Esophagus muscularis mucosa (tissue), 4 donors: ENCODE results near the gene PTGR1. TPM values are rescaled to one million over a fixed set of nuclear protein-coding genes. Genes with fewer than 3 reads are reported as not detected.

Source experiments
- DNase-seq: peaks from one replicate; pipeline ENCODE4 v3.0.0-alpha.2; 2017; ENCODE audit errors: extremely low spot score
- H3K27ac ChIP-seq, 4 donors: fragments of 200-600 bp; sonication (generic); replicated peaks in 1 of 4; 1 replicate in 3 of 4; 2 replicates in 1 of 4; pipeline ENCODE4 v1.5.1; 2016 to 2019; ENCODE audit warnings: mild to moderate bottlenecking in 1 of 4
- H3K27me3 ChIP-seq, 4 donors: fragments of 200-600 bp; sonication (generic); one replicate each; pipeline versions ENCODE4 v1.5.1 to v1.6.0; 2016 to 2019
- H3K36me3 ChIP-seq, 4 donors: fragments of 200-600 bp; sonication (generic); one replicate each; pipeline ENCODE4 v1.5.1; 2016 to 2019
- H3K4me1 ChIP-seq, 4 donors: fragments of 200-600 bp; sonication (generic); one replicate each; pipeline ENCODE4 v1.5.1; 2016 to 2019
- H3K4me3 ChIP-seq, 4 donors: fragments of 200-600 bp; sonication (generic); 1 replicate in 2 of 4; 2 replicates in 2 of 4; pipeline ENCODE4 v1.5.1; 2016 to 2019; ENCODE audit warnings: mild to moderate bottlenecking in 4 of 4, moderate library complexity in 1 of 4
- H3K9me3 ChIP-seq, 4 donors: fragments of 200-600 bp; sonication (generic); 1 replicate in 3 of 4; 2 replicates in 1 of 4; pipeline ENCODE4 v1.5.1; 2016 to 2019
- CTCF ChIP-seq, 3 experiments: fragments of 200-600 bp in 2 of 3; fragments of 450-650 bp in 1 of 3; sonication (generic) in 2 of 3; IDR thresholded peaks; one replicate each; pipeline ENCODE4 v1.5.1; 2017 to 2019; ENCODE audit warnings: antibody characterized with exemption in 3 of 3, mild to moderate bottlenecking in 2 of 3, moderate library complexity in 1 of 3
- EP300 ChIP-seq: sonication (generic); formaldehyde crosslinking; IDR thresholded peaks from one replicate; pipeline ENCODE4 v1.6.1; 2017; ENCODE audit warnings: antibody characterized with exemption
- POLR2A ChIP-seq: fragments of 450-650 bp; IDR thresholded peaks from one replicate; pipeline ENCODE4 v1.6.1; 2017; ENCODE audit warnings: antibody characterized with exemption, moderate library complexity, mild to moderate bottlenecking, low read depth
- POLR2AphosphoS5 ChIP-seq, 2 donors: sonication (generic); formaldehyde crosslinking; IDR thresholded peaks; one replicate each; pipeline ENCODE4 v1.6.1; 2017; ENCODE audit warnings: antibody characterized with exemption in 2 of 2
- WGBS: methylation state at CpG from one replicate; pipeline ENCODE4 v1.1.5; 2018; 5-methylcytosine and 5-hydroxymethylcytosine counted together
- intact Hi-C: fragments of 100-400 bp; cut with DNase I; formaldehyde crosslinking; loops from one replicate; pipeline ENCODE4 v1.15.1; 2023
- total RNA-seq, 4 donors: library from RNA; depleted of rRNA; stranded (reverse); fragments of >200 nt; gene quantifications; one replicate each; pipeline versions ENCODE4 v1.1.0 to v1.2.1, GENCODE V29; 2016

Gene PTGR1
- 10 to 100 TPM; 18.5 to 43.5 (median 35.9) TPM for total RNA-seq

GRCh38 chr9:111599092-111599954, at the start of gene PTGR1:
Gene PTGR1 (minus strand): TSS chr9:111599647. CDS start chr9:111597422, 2,225 bp downstream.
- Histone ChIP-seq H3K9me3 (no peaks in the 10 kb centered on the region), H3K27me3 (no peaks in the 10 kb centered on the region), H3K36me3 (peaks cover 0 to 25% (median 17%) of the 10 kb centered on the region in 4 donors), H3K4me3 (peak within 1 kb of the TSS; percentile 77 to 93 (median 83)), H3K4me1 (peaks cover 8 to 19% (median 10%) of the 10 kb centered on the region in 4 donors), H3K27ac (peak within 1 kb of the TSS; percentile 87 to 93 (median 90))
- intact Hi-C loops = loop anchor here (2.0 kb wide), 3 partner anchors 23 to 91 kb away; partner anchors contain the start of gene DNAJC25
- peak; percentile 96 for DNase-seq
- TF ChIP-seq EP300 (no peak), POLR2AphosphoS5 (IDR thresholded peaks at IDR 0.05) (peak; percentile 59 to 69)
- 1% methylated on average over 48 of the region's 64 CpGs for WGBS

GRCh38 chr9:111649016-111649415, 49.6 kb upstream of the PTGR1 start:
- Histone ChIP-seq H3K27ac (no peak overlapping the region), H3K9me3 (no peaks in the 10 kb centered on the region), H3K4me3 (no peak overlapping the region), H3K36me3 (peaks cover 8 to 42% (median 32%) of the 10 kb centered on the region in 4 donors), H3K4me1 (no peaks in the 10 kb centered on the region), H3K27me3 (no peaks in the 10 kb centered on the region)
- 88% methylated on average over 4 of the region's 4 CpGs for WGBS
- intact Hi-C loops = no loop called here
- no peak for DNase-seq
- TF ChIP-seq CTCF (IDR thresholded peaks at IDR 0.05) = no peak
- TF ChIP-seq POLR2AphosphoS5 (IDR thresholded peaks at IDR 0.05) = no peak
- TF ChIP-seq EP300 = no peak
- TF ChIP-seq POLR2A = no peak

- Histone ChIP-seq H3K27me3 (no peaks in the 10 kb centered on the region), H3K4me1 (peaks cover 0 to 3% (median 0%) of the 10 kb centered on the region in 4 donors), H3K36me3 (peaks cover 8 to 33% (median 25%) of the 10 kb centered on the region in 4 donors), H3K4me3 (no peak overlapping the region), H3K9me3 (no peaks in the 10 kb centered on the region), H3K27ac (no peak overlapping the region)
- WGBS = 82% methylated on average over 4 of the region's 4 CpGs
- TF ChIP-seq EP300 (no peak), POLR2A (no peak), CTCF (IDR thresholded peaks at IDR 0.05) (no peak), POLR2AphosphoS5 (IDR thresholded peaks at IDR 0.05) (no peak)
- DNase-seq = no peak
- intact Hi-C loops = no loop called here
Measured at GRCh38 chr9:111648066-111648465, 48.6 kb upstream of the PTGR1 start.

GRCh38 chr9:111646417-111646816, 47.0 kb upstream of the PTGR1 start:
- no peak overlapping the region for H3K27ac ChIP-seq
- peaks cover 8 to 31% (median 21%) of the 10 kb centered on the region in 4 donors for H3K36me3 ChIP-seq
- 87% methylated on average over 2 of the region's 2 CpGs for WGBS
- no peaks in the 10 kb centered on the region for H3K27me3 ChIP-seq
- no peak for DNase-seq
- no peaks in the 10 kb centered on the region for H3K9me3 ChIP-seq
- peaks cover 0 to 8% (median 0%) of the 10 kb centered on the region in 4 donors for H3K4me1 ChIP-seq
- H3K4me3 ChIP-seq = no peak overlapping the region
- no peak for TF ChIP-seq POLR2A
- TF ChIP-seq EP300 = no peak
- intact Hi-C loops = no loop called here

- DNase-seq = no peak
- TF ChIP-seq POLR2AphosphoS5 (IDR thresholded peaks at IDR 0.05) = no peak
- TF ChIP-seq POLR2A = no peak
- TF ChIP-seq EP300 = no peak
- TF ChIP-seq CTCF (IDR thresholded peaks at IDR 0.05) = no peak
- intact Hi-C loops = no loop called here
- 89% methylated on average over 1 of the region's 1 CpG for WGBS
- Histone ChIP-seq H3K27ac (no peak overlapping the region), H3K9me3 (no peaks in the 10 kb centered on the region), H3K27me3 (no peaks in the 10 kb centered on the region), H3K36me3 (peaks cover 8 to 31% (median 21%) of the 10 kb centered on the region in 4 donors), H3K4me3 (no peak overlapping the region), H3K4me1 (peaks cover 0 to 8% (median 0%) of the 10 kb centered on the region in 4 donors)
Measured at GRCh38 chr9:111645806-111646205, 46.4 kb upstream of the PTGR1 start.
